GM19025 (cell line): Measurements from ENCODE around the gene MYO7B.

ENCODE experiments used
- ATAC-seq: cut with Tn5 transposase; IDR thresholded peaks from one replicate; pipeline ENCODE4 v1.9.1; 2021; ENCODE audit warnings: mild to moderate bottlenecking, low read depth, moderate library complexity; ENCODE audit not compliant: unreplicated experiment

MYO7B gene

DNA sequence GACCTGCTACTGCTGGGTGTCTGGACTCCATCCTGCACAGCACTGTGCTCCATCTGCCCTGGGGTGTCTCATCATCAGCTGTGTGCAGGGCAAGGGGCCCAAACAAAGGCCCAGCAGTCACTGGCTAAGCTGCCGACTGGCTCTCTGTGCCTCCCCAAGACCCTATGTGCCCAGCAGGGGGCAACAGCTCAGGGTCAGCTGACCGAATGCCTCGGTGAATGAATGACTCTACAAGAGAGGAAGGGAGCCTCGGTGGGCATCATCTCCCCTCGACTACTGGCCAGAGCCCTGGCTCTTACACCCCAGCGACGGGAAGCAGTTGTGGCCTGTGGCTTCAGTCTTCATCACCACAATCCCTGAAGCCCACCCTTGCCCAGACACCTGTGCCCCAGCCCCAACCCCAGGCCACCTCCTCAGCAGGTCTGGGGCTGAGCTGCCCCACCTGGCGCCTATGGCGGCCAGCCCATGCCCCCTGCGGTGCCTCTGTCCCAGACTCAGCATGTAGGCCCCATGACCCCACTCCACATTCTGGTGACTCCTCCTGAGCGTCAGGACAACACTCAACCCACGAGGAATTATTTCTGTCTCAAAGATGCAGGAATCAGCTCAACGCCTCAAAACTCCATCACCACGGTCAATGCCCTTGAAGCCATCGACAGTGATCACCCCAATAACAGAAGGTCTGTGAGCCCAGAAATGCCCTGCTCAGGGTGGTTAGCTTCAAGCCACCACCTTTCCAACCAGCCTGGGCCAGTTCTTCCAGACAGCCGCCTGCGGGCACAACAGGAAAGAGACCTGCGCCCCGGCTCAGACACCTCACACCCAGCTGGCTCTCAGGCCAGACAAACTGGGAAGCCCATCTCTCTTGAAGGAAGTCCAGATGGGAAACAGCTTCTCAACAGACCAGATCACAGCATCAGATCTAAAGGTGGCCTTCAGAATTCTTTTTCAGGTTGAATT, 108.9 kb downstream of the MYO7B start:
- ATAC-seq = no peak

DNA sequence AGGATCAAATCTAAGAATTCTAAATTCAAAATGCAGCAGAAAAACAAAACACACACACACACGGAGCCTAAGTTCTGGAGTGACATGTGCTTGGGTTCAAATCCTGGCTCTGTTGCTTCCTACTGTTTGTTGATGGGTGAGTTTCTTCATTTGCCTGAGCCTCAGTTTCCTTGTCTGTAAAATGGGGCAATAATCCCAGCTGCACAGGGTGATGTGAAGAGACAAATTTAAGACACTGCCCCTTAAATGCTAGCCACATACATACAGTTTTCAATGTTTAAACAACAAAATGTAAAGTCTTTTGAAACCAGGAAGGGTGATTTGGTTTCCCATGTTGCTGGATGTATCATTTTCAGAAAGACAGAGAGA, 109.5 kb downstream of the MYO7B start:
- no peak for ATAC-seq

GRCh38 chr2:127645395-127646291, 110.2 kb downstream of the MYO7B start, which contains the start of gene GPR17:
TSS of gene GPR17 (plus strand) at chr2:127646153. CDS start at chr2:127650736, 4,583 bp downstream.
- no peak for ATAC-seq

DNA sequence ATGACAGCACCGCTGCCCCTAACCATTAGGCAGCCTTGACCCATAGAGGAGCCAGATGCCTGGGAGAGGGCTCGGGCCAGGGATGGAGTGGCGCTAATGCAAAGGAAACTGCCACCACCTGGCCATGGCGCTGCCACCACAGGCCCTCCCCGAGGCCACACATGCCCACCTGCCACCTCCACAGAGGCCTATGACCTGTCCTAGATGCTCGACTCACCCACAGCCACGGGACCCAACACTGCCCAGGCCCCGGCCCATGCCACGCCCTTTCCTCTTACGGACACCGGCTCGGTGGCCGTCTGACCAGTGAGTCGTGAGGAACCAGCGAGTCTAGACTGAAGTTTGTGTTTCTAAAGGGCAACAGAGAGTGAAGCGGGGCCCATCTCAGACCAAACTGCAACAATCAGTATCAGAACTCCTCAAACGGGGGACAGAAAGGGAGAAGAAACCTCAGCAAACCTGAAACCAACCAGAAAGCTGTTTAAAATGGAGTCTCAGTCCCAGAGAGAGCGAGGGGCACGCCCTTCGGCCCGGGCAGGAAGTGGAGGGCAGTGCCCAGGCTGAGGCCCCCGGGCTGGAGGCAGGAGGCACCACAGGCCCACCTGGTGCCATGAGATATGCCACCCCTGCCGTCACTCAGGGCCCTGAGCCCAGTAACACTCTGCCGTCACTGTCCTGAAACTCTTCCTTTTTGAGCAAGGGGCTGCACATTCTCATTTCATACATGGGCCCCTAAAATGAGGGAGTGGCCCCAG, 111.2 kb downstream of the MYO7B start:
- no peak for ATAC-seq

DNA sequence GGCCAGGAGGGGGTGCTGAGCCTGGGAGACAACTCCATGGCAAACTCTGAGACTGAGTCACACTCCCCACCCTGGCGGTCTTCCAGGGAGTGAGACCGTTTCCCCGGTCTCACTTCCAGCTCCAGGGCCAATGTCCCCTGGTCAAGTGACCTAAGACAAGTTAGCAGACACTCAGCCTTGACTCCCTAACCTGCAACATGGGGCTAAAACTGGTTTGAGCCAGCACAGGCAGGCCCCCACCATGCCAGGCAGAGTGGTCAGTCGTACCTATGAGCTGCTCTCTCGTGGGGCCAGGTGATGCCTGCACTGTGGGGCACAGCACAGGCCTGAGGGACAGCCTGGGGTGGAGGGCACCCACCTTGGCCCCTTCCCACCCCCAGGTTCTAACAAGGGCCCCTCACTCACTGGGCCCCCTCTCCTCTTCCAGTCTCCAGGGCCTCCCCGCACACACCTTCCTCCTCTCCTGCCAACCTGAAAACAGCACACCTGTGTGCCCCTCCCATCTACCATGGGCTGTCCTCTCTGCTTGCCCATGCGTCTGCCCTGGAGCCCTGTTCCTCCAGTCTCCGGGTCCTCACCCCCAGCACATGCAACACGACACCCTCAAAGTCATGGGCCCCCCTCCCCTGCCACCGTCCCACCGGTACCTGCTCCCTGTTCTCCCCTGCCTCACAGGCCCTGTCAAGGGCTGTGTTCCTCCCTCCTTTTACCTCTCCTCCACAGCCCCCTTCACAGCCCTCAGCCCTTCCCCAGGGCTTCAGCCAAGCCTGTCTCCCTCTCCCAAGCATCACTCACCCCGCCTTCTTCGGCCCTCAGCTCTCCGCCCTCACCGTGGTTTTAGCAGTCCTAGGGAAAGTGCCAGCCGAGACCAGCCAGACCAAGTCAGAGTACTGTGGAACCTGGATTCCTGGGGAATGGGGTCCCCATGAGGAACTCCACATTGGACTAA, 112.0 kb downstream of the MYO7B start:
- no peak for ATAC-seq

DNA sequence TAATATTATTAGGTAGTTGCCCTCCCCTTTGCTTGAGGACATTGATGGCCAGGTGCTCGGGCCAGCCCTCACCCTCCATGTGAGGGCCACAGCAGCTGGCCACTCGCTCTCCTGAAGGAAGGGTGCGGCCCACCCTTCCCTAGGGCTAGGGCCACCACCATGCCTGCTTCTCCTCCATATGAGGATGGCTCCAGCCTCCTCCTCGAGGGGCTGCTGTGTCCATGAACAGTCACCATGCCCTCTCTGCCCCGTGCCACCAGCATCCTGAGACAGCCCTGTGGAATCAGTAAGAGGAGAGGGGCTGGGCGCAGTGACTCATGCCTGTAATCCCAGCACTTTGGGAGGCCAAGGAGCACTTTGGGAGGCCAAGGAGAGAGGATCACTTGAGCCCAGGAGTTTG, 112.8 kb downstream of the MYO7B start:
- ATAC-seq = no peak

DNA sequence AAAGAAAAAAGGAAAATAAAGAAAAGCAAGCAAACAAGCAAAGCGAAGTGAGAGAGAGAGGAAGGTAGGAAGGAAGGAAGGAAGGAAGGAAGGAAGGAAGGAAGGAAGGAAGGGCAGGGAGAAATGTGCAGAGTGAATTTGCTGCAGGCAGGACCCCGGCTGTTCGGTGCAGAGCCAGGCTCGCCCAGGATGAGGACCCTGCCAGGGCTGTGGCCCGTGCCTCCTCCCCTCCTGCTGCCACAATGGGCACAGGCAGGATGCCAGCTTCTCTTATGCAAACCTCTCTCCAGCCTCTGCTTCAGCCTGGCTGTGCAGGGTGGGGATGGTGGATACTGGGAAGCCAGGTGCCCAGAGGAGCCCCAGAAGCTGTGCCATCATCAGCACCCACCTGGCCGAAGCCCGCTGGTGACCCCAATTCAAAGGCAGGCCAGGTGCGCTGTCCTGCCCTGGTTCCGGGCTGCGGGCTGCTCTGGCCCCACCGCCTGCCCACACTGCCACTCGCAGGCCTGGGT, 113.7 kb downstream of the MYO7B start:
- ATAC-seq = no peak

DNA sequence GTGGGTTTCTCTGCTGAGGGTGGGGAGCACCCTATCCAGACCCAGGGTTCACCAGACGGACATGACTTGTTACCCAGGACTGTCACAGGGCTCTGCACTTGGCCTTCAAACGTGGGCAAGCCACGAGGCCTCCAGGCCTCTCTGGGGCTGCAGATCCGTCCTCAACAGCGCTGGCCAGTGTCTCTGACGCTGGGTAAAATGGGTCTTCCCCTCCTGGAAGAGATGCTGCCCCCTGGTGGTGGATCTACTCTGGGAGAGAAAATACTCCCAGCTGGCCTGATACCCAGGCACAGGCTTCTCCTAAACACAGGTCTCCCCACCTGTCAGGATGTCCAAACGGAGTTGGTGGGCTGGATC, 114.2 kb downstream of the MYO7B start:
- ATAC-seq = no peak

DNA sequence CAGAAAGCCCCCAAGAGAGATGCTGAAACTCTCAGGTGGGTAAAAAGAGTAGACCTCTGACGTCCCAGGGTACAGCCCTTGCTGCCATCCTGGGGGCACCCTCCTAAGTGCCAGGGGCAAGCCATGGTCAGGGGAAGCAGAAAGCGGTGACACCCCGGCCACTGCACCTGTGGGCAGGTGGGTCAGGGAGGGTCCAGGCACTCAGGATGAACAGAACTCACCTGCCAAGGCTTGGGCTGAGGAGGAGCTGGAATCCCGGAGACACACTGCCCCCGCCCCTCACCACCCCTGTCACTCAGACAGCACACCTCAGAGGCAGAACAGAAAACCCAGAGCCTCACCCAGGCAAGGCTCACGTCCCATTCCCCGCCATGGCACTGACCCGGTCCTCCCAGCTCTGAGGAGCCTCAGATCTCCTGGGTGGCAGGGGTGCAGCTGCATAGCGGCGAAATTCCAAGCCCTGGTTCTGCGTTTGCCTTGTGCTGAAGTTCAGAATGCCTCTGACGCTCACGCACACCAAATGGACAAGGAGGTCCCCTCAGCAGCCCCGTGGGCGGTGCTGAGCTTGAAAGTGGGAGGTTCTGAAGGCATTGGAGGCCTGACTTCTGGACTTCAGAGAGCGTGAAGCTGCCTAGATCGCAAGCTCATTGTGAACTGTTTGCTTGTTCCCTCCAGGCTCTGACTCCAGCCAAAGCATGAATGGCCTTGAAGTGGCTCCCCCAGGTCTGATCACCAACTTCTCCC, 114.7 kb downstream of the MYO7B start:
- no peak for ATAC-seq

- ATAC-seq = no peak
These were observed 115.4 kb downstream of the MYO7B start for GRCh38 chr2:127650785-127651380.

- no peak for ATAC-seq
These were observed 115.9 kb downstream of the MYO7B start for GRCh38 chr2:127651381-127651809.

DNA sequence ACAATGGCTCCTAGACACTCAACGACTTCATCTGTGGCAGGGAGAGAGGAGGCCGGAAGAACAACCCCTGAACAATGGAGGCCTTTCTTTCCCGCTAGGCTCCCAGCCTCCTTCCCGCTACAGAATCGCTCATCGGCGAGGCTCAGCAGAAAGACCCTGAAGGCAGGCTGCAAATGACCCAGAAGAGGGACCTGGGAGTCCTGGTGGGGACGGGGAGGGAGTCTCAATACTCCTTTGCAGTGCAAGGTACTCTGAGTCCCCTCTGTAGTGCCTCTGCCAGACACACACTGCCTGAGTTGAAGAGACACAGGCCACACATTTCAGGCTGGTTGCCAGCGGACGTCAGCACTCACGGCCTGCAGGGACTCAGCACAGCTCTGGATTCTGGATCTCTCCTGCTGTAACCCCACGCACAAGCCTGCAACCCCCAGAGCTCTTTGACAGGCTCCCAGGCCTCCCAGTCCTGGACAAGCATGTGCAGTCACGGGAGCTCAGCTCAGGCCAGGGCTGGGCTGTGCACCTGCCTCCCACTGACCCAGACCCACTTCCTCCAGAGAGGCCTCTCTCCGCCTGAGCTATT, 116.6 kb downstream of the MYO7B start:
- no peak for ATAC-seq

DNA sequence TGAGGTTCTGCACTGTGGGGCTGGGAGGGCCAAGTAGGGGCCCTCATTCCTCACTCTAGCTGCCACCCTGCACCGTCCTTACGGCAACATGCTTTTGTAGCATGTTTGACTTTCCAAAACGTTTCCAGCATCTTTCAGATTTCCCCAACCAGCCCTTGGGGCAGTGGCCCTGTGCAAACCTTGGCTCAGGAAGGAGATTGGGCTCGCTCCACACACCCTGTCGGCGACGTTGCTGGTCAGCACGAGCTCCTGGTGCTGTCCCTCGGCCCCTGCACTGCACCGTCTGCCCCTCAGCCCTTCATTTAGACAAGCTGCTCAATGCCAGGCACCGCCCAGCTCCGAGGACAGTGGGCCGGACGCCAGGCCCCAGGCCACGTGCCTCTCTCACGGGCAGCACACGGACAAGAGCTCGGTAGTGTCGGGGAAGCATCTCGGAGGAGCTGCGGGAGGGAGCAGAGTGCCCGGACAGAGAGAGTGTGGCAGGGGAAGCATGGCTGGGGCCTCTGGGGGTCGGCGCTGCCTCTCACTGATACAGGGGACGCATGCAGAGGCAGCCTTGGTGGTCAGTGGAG, 117.4 kb downstream of the MYO7B start:
- ATAC-seq = no peak

GRCh38 chr2:127653421-127654083, 118.1 kb downstream of the MYO7B start:
- no peak for ATAC-seq

DNA sequence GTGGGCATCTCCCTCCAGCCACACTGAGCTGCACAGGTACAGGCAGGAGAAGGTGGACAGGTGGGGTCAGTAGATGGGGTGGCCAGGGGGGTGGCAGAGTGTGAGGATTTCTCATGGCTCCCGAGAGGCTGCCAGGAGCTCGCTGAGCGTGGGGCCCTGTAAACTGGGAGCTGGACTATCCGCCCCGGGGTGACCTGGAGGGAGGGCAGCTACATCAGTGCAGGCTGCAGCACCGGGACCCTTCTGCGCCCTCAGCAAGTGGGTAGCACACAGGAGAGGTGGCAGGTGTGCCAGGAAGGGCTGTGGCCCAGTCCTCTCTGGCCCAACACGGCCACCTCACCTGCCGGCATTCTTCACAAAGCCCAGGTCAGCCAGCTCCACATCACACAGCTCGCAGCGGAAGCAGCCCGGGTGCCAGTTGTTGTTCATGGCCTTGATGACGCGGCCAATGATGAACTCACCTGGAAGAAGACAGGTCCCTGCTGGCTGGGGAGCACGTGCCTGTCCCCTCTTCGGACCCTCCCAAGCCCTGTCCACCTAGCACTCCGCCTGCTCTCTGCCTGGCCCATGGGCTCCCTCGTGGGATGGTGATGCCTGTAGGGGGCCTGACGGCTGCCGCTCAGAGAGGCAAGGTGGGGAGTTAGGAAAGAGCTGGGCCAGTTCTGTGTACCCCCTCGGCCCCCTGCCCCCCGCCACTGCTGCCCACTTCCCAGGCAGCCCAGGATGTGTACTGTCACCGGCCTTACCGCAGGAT, 118.8 kb downstream of the MYO7B start:
- ATAC-seq = no peak

GRCh38 chr2:127654838-127655175, 119.3 kb downstream of the MYO7B start:
- no peak for ATAC-seq
